Spinal cord (tissue), 10 donors: ENCODE data around the gene ASPA. TPM values are rescaled to one million over a fixed set of nuclear protein-coding genes. Genes with fewer than 3 reads are reported as not detected.

Source experiments
- DNase-seq, 6 donors: peaks; one replicate each; pipeline versions ENCODE4 v3.0.0 to v3.0.0-alpha.2; 2013 to 2015; ENCODE audit warnings: low spot score in 6 of 6, low read depth in 4 of 6
- H3K27ac ChIP-seq: one replicate; pipeline ENCODE4 v1.5.1; 2013; ENCODE audit warnings: low read depth, low read length, control low read depth
- H3K27me3 ChIP-seq: one replicate; pipeline ENCODE4 v1.6.1; 2013; ENCODE audit warnings: low read length; ENCODE audit not compliant: control insufficient read depth, insufficient read depth
- H3K36me3 ChIP-seq: one replicate; pipeline ENCODE4 v1.6.1; 2013; ENCODE audit warnings: low read length; ENCODE audit not compliant: control insufficient read depth, insufficient read depth
- H3K4me1 ChIP-seq: one replicate; pipeline ENCODE4 v1.6.1; 2013; ENCODE audit warnings: low read length; ENCODE audit not compliant: control insufficient read depth, insufficient read depth
- H3K4me3 ChIP-seq: one replicate; pipeline ENCODE4 v1.5.1; 2013; ENCODE audit warnings: low read depth, low read length, control low read depth
- H3K9me3 ChIP-seq: one replicate; pipeline ENCODE4 v1.6.1; 2013; ENCODE audit warnings: low read length; ENCODE audit not compliant: control insufficient read depth, insufficient read depth
- WGBS: methylation state at CpG from one replicate; pipeline ENCODE4 v1.1.5; 2013; ENCODE audit warnings: missing lambda C conversion rate; ENCODE audit not compliant: insufficient coverage; 5-methylcytosine and 5-hydroxymethylcytosine counted together
- polyA plus RNA-seq, 2 donors: library from polyadenylated mRNA; unstranded; fragments of 120-200 nt; gene quantifications; one replicate each; pipeline ENCODE4 v1.2.1, GENCODE V29; 2013; ENCODE audit not compliant: insufficient read length in 2 of 2
- total RNA-seq, 2 donors: library from RNA; depleted of rRNA in 1 of 2; stranded (reverse); fragments of 120-200 nt in 1 of 2; fragments of >200 nt in 1 of 2; gene quantifications; one replicate each; pipeline versions ENCODE4 v1.2.3 to v1.2.4, GENCODE V29; 2013 to 2014
- donor health status: healthy.

ASPA gene
- total and polyA plus RNA-seq, 4 donors, result 1.9 to 27.2 (median 12.6) TPM

GRCh38 chr17:3471599-3471998 lies 4.2 kb upstream of the ASPA start, which contains the start of gene SPATA22:
Gene SPATA22, minus strand, starts transcription at chr17:3471819. Its CDS starts 2,494 bp downstream, at chr17:3469325.
- Histone ChIP-seq H3K27me3 (no peaks in the 10 kb centered on the region), H3K4me3 (no peak within 1 kb of the TSS), H3K27ac (no peak within 1 kb of the TSS), H3K4me1 (no peaks in the 10 kb centered on the region), H3K9me3 (no peaks in the 10 kb centered on the region), H3K36me3 (no peaks in the 10 kb centered on the region)
- DNase-seq, result no peak
- 95% methylated on average over 29 of the region's 38 CpGs for WGBS

GRCh38 chr17:3472137-3472536 lies 3.7 kb upstream of the ASPA start:
- no peak overlapping the region for H3K27ac ChIP-seq
- no peaks in the 10 kb centered on the region for H3K27me3 ChIP-seq
- H3K4me3 ChIP-seq, result no peak overlapping the region
- DNase-seq, result no peak
- H3K4me1 ChIP-seq, result no peaks in the 10 kb centered on the region
- no peaks in the 10 kb centered on the region for H3K9me3 ChIP-seq
- WGBS, result 95% methylated on average over 20 of the region's 21 CpGs
- no peaks in the 10 kb centered on the region for H3K36me3 ChIP-seq

GRCh38 chr17:3474212-3474611 lies 1.6 kb upstream of the ASPA start:
- Histone ChIP-seq H3K27me3 (no peaks in the 10 kb centered on the region), H3K4me3 (no peak overlapping the region), H3K9me3 (no peaks in the 10 kb centered on the region), H3K27ac (peak overlapping the region; percentile 62), H3K36me3 (no peaks in the 10 kb centered on the region), H3K4me1 (no peaks in the 10 kb centered on the region)
- peak in 3 of 6 donors; percentile 4 to 11 (median 9) for DNase-seq
- WGBS, result no CpG with 5 or more reads among the region's 3 CpGs

- Histone ChIP-seq H3K4me1 (no peaks in the 10 kb centered on the region), H3K27ac (peak overlapping the region; percentile 62), H3K4me3 (no peak overlapping the region), H3K9me3 (no peaks in the 10 kb centered on the region), H3K27me3 (no peaks in the 10 kb centered on the region), H3K36me3 (no peaks in the 10 kb centered on the region)
- DNase-seq, result no peak
- 42% methylated on average over 3 of the region's 4 CpGs for WGBS
Observed at GRCh38 chr17:3475251-3475685, 529 bp upstream of the ASPA start.

- H3K9me3 ChIP-seq, result no peaks in the 10 kb centered on the region
- H3K27me3 ChIP-seq, result no peaks in the 10 kb centered on the region
- H3K4me1 ChIP-seq, result no peaks in the 10 kb centered on the region
- H3K4me3 ChIP-seq, result no peak overlapping the region
- DNase-seq, result no peak
- no peaks in the 10 kb centered on the region for H3K36me3 ChIP-seq
- H3K27ac ChIP-seq, result no peak overlapping the region
- 100% methylated on average over 2 of the region's 3 CpGs for WGBS
Observed at GRCh38 chr17:3479988-3480387, 4.2 kb downstream of the ASPA start.

GRCh38 chr17:3482852-3483251 lies 7.1 kb downstream of the ASPA start:
- H3K4me3 ChIP-seq, result no peak overlapping the region
- no peaks in the 10 kb centered on the region for H3K4me1 ChIP-seq
- DNase-seq, result no peak
- no peaks in the 10 kb centered on the region for H3K9me3 ChIP-seq
- H3K36me3 ChIP-seq, result no peaks in the 10 kb centered on the region
- WGBS, result no CpG with 5 or more reads among the region's 3 CpGs
- no peaks in the 10 kb centered on the region for H3K27me3 ChIP-seq
- no peak overlapping the region for H3K27ac ChIP-seq

- WGBS, result 85% methylated on average over 3 of the region's 8 CpGs
- no peaks in the 10 kb centered on the region for H3K36me3 ChIP-seq
- no peaks in the 10 kb centered on the region for H3K9me3 ChIP-seq
- H3K27ac ChIP-seq, result no peak overlapping the region
- DNase-seq, result peak in 1 of 6 donors; percentile 44
- H3K27me3 ChIP-seq, result no peaks in the 10 kb centered on the region
- no peaks in the 10 kb centered on the region for H3K4me1 ChIP-seq
- no peak overlapping the region for H3K4me3 ChIP-seq
Observed at GRCh38 chr17:3485481-3486068, 9.8 kb downstream of the ASPA start.

GRCh38 chr17:3497101-3497500 lies 21.3 kb downstream of the ASPA start:
- no peak for DNase-seq
- Histone ChIP-seq H3K4me1 (no peaks in the 10 kb centered on the region), H3K36me3 (no peaks in the 10 kb centered on the region), H3K9me3 (no peaks in the 10 kb centered on the region), H3K4me3 (no peak overlapping the region), H3K27ac (no peak overlapping the region), H3K27me3 (no peaks in the 10 kb centered on the region)
- WGBS, result 100% methylated on average over 1 of the region's 7 CpGs

GRCh38 chr17:3501344-3501743 lies 25.5 kb downstream of the ASPA start:
- WGBS, result 84% methylated on average over 5 of the region's 5 CpGs

GRCh38 chr17:3502466-3502865 lies 26.7 kb downstream of the ASPA start:
- H3K36me3 ChIP-seq, result no peaks in the 10 kb centered on the region
- no peaks in the 10 kb centered on the region for H3K9me3 ChIP-seq
- H3K4me3 ChIP-seq, result no peak overlapping the region
- H3K27me3 ChIP-seq, result no peaks in the 10 kb centered on the region
- peak overlapping the region; percentile 78 for H3K27ac ChIP-seq
- H3K4me1 ChIP-seq, result peaks cover 5% of the 10 kb centered on the region
- WGBS, result no CpG with 5 or more reads among the region's 5 CpGs
- DNase-seq, result peak in 1 of 6 donors; percentile 29

More at GRCh38 chr17:3501344-3501743, 25.5 kb downstream of the ASPA start:
- no peaks in the 10 kb centered on the region for H3K36me3 ChIP-seq
- DNase-seq, result no peak
- no peaks in the 10 kb centered on the region for H3K9me3 ChIP-seq
- H3K27ac ChIP-seq, result peak overlapping the region; percentile 78
- H3K27me3 ChIP-seq, result no peaks in the 10 kb centered on the region
- peaks cover 5% of the 10 kb centered on the region for H3K4me1 ChIP-seq
- no peak overlapping the region for H3K4me3 ChIP-seq
